ENCODE measurements around the gene BCL11B.

DNA sequence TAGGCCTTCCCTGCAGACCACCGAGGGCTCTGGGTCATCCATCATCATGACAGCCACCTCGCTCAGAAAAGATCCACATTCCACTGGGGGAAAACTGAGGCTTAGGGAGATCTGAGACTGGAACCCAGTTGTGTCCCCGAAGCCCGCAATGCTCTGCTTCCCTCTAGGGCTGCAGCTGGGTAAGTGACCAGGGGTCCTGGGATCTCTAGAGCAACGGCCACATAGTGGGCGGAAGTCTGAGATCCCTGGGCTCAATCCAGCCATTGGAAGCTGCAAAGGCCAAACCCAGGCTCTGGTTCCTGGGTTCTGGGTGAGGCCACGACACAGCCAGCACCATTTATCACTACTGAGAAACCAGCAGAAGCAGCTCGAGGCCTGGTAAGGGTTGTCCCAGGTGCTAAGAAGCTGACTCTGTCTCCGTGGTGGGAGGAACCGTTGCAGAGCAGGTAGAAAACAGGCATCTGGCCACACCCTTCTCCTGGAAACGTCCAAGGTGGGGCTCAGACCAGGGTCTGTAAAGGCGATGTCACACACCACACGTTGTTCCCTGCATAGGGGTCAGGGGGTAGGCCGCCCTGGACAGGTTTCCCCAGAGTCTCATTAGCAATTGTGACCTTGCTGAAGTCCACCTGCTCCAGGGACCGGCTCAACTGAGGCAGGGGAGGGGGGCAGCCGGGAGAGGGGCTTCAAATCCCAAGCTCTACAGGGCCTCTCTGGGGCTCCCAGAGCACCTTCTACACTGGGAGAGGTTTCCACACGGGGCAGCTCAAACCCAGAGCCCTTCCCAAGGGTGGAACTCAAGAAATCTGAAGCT lies 38.6 kb downstream of the BCL11B start:
- no peak for TF ChIP-seq CTCF (IDR thresholded peaks at IDR 0.05; ENCODE audit: low read depth, low read length, missing input control)
- TF ChIP-seq ZBTB33 (IDR thresholded peaks at IDR 0.05) = no peak
- TF ChIP-seq YY1 (IDR thresholded peaks at IDR 0.05) = no peak

Measured in liver (tissue), 2 donors.